ENCODE data around the gene EID1. TPM values are rescaled to one million over a fixed set of nuclear protein-coding genes. Genes with fewer than 3 reads are reported as not detected.
"Not testable (repeated sequence)": the region's sequence is repeated elsewhere in the genome, so short reads cannot be mapped to it uniquely, and the experiment has no call there.

Gene EID1
- total RNA-seq, 1 experiment from 2014 or later = 104 TPM

DNA sequence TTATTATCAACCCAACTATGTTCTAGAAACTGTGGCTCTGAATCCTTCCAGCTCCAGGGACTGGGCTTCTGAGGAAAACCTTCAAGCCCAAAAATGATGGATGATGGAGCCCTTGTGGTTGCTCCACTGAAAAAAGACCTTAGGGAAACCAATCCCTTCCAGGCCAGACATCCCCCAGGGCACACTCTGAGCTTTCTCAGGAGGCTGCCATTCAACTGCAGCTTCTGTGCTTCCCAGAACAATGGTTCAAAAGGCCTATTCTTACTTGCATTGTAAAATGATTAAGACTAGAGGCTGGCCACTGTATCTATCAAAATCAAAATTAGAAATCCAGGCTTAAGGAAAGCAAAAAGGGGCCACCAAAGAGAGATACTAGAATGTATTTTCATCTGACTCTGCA, 27.3 kb downstream of the EID1 start:
- Mint-ChIP-seq H3K4me1 (no peaks in the 10 kb centered on the region), H3K36me3 (no peaks in the 10 kb centered on the region), H3K9me3 (no peaks in the 10 kb centered on the region), H3K4me3 (no peak overlapping the region), H3K27ac (no peak overlapping the region), H3K27me3 (ENCODE audit: low read depth) (no peaks in the 10 kb centered on the region)
- TF ChIP-seq ETV6 (CRISPR knock-in tag; IDR thresholded peaks at IDR 0.05) = no peak
- no peak for TF ChIP-seq CREB1 (CRISPR knock-in tag; IDR thresholded peaks at IDR 0.05)
- no peak for TF ChIP-seq KAT7 (CRISPR knock-in tag; IDR thresholded peaks at IDR 0.05; ENCODE audit: borderline replicate concordance)
- TF ChIP-seq NFE2L1 (CRISPR knock-in tag; IDR thresholded peaks at IDR 0.05) = no peak
- TF ChIP-seq CDX4 (CRISPR knock-in tag; IDR thresholded peaks at IDR 0.05; ENCODE audit: borderline replicate concordance) = no peak
- no peak for TF ChIP-seq ZNF219 (CRISPR knock-in tag; IDR thresholded peaks at IDR 0.05; ENCODE audit: borderline replicate concordance)
- no peak for TF ChIP-seq ATF2 (CRISPR knock-in tag; IDR thresholded peaks at IDR 0.05; ENCODE audit: borderline replicate concordance, low read depth)
- TF ChIP-seq TP53 (CRISPR knock-in tag; IDR thresholded peaks at IDR 0.05) = no peak
- TF ChIP-seq PREB (CRISPR knock-in tag; IDR thresholded peaks at IDR 0.05; ENCODE audit: borderline replicate concordance) = no peak
- no peak for TF ChIP-seq FOXJ3 (CRISPR knock-in tag; IDR thresholded peaks at IDR 0.05; ENCODE audit: borderline replicate concordance)
- ATAC-seq (no peak), DNase-seq (ENCODE audit: low spot score) (no peak)
- ChIA-PET POLR2A (no interaction called here), CTCF (interaction anchor here (1.2 to 2.7 kb wide), 2 partner anchors 9 to 71 kb away, joined by 3 to 11 read pairs; no protein-coding TSS in a partner anchor)

DNA sequence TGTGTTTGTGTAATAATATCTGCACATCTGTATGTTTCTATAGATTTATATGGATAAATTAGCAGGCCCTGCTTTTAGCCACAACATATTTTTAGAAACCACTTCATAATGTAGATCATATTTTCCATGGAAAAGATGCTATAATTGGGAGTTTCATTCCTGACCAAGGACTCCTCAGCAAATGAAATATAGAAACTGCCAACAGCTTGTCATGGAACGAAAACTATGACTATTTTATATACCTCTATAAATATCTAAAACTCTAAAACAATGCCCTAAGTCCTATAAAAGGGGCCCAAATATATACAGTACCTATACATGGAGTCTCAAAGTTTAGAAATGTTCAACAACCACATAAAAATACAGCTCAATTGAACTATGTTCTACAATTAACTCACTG, 27.9 kb downstream of the EID1 start:
- no peak for ATAC-seq
- ChIA-PET POLR2A (no interaction called here), CTCF (interaction anchor here (1.1 to 2.7 kb wide), 2 partner anchors 44 to 70 kb away, joined by 3 to 11 read pairs; no protein-coding TSS in a partner anchor)
- TF ChIP-seq AFF4 (CRISPR knock-in tag; IDR thresholded peaks at IDR 0.05; ENCODE audit: borderline replicate concordance) (no peak), HMGA2 (CRISPR knock-in tag; IDR thresholded peaks at IDR 0.05) (no peak), TEAD4 (CRISPR knock-in tag; IDR thresholded peaks at IDR 0.05) (no peak), ZNF416 (CRISPR knock-in tag; IDR thresholded peaks at IDR 0.05) (no peak), FOXP4 (CRISPR knock-in tag; IDR thresholded peaks at IDR 0.05) (no peak), CREM (CRISPR knock-in tag; IDR thresholded peaks at IDR 0.05) (no peak), ZNF396 (CRISPR knock-in tag; IDR thresholded peaks at IDR 0.05; ENCODE audit: borderline replicate concordance) (no peak), GRHL2 (CRISPR knock-in tag; IDR thresholded peaks at IDR 0.05; ENCODE audit: insufficient replicate concordance, severe bottlenecking) (no peak), NR3C1 (CRISPR knock-in tag; conservative IDR thresholded peaks at IDR 0.05; ENCODE audit: low read depth) (no peak)
- TF ChIP-seq, protein P1, sequence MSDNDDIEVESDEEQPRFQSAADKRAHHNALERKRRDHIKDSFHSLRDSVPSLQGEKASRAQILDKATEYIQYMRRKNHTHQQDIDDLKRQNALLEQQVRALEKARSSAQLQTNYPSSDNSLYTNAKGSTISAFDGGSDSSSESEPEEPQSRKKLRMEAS (CRISPR knock-in tag; IDR thresholded peaks at IDR 0.05) = no peak
- TF ChIP-seq, protein P2, sequence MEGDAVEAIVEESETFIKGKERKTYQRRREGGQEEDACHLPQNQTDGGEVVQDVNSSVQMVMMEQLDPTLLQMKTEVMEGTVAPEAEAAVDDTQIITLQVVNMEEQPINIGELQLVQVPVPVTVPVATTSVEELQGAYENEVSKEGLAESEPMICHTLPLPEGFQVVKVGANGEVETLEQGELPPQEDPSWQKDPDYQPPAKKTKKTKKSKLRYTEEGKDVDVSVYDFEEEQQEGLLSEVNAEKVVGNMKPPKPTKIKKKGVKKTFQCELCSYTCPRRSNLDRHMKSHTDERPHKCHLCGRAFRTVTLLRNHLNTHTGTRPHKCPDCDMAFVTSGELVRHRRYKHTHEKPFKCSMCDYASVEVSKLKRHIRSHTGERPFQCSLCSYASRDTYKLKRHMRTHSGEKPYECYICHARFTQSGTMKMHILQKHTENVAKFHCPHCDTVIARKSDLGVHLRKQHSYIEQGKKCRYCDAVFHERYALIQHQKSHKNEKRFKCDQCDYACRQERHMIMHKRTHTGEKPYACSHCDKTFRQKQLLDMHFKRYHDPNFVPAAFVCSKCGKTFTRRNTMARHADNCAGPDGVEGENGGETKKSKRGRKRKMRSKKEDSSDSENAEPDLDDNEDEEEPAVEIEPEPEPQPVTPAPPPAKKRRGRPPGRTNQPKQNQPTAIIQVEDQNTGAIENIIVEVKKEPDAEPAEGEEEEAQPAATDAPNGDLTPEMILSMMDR (IDR thresholded peaks at IDR 0.05) = no peak
- H3K4me3 Mint-ChIP-seq = no peak overlapping the region
- no peak for DNase-seq (ENCODE audit: low spot score)
- no peak overlapping the region for H3K27ac Mint-ChIP-seq
- no peaks in the 10 kb centered on the region for H3K36me3 Mint-ChIP-seq
- no peaks in the 10 kb centered on the region for H3K9me3 Mint-ChIP-seq
- H3K27me3 Mint-ChIP-seq (ENCODE audit: low read depth) = no peaks in the 10 kb centered on the region
- H3K4me1 Mint-ChIP-seq = no peaks in the 10 kb centered on the region

- POLR2A ChIA-PET; H3K27me3 Mint-ChIP-seq (ENCODE audit: low read depth); H3K4me1 Mint-ChIP-seq; H3K9me3 Mint-ChIP-seq; H3K27ac Mint-ChIP-seq; H3K36me3 Mint-ChIP-seq; H3K4me3 Mint-ChIP-seq; CTCF ChIA-PET; ATAC-seq; DNase-seq (ENCODE audit: low spot score): not testable (repeated sequence)
These were observed 31.4 kb downstream of the EID1 start for GRCh38 chr15:48909313-48909712.

All from WTC11 (cell line).